Hepatocyte (in vitro differentiated cells): ENCODE measurements around the gene TLL2. TPM values are rescaled to one million over a fixed set of nuclear protein-coding genes. Genes with fewer than 3 reads are reported as not detected.
A peak's percentile ranks its signal among the peaks of the same experiment; 100 is the strongest.

Experiments used
- DNase-seq: peaks from one replicate; pipeline ENCODE4 v3.0.0-alpha.2; 2016; ENCODE audit warnings: low spot score
- H2AFZ ChIP-seq: fragments of 200-600 bp; sonication (generic); 2 replicates; pipeline ENCODE4 v1.6.0; 2016; ENCODE audit warnings: antibody characterized with exemption, mild to moderate bottlenecking
- H3K27ac ChIP-seq: fragments of 200-600 bp; sonication (generic); 2 replicates; pipeline ENCODE4 v1.5.1; 2016; ENCODE audit warnings: mild to moderate bottlenecking
- H3K27me3 ChIP-seq: fragments of 200-600 bp; sonication (generic); 2 replicates; pipeline ENCODE4 v1.6.1; 2016
- H3K36me3 ChIP-seq: fragments of 200-600 bp; sonication (generic); replicated peaks from 2 replicates; pipeline ENCODE4 v1.5.1; 2016; ENCODE audit warnings: low read depth; ENCODE audit not compliant: insufficient read depth
- H3K4me1 ChIP-seq: fragments of 200-600 bp; sonication (generic); 2 replicates; pipeline ENCODE4 v1.5.1; 2016; ENCODE audit warnings: mild to moderate bottlenecking, moderate library complexity; ENCODE audit not compliant: insufficient read depth
- H3K4me2 ChIP-seq: fragments of 200-600 bp; sonication (generic); 2 replicates; pipeline ENCODE4 v1.6.0; 2016
- H3K4me3 ChIP-seq: fragments of 200-600 bp; sonication (generic); 2 replicates; pipeline ENCODE4 v1.5.1; 2016; ENCODE audit warnings: mild to moderate bottlenecking
- H3K79me2 ChIP-seq: fragments of 200-600 bp; sonication (generic); 2 replicates; pipeline ENCODE4 v1.6.0; 2017; ENCODE audit warnings: mild to moderate bottlenecking
- H3K9me2 ChIP-seq: fragments of 200-600 bp; sonication (generic); replicated peaks from 2 replicates; pipeline ENCODE4 v1.6.0; 2017; ENCODE audit warnings: mild to moderate bottlenecking; ENCODE audit not compliant: insufficient read depth
- H3K9me3 ChIP-seq: fragments of 200-600 bp; sonication (generic); 2 replicates; pipeline ENCODE4 v1.5.1; 2016; ENCODE audit warnings: low read depth, mild to moderate bottlenecking
- H4K20me1 ChIP-seq: fragments of 200-600 bp; sonication (generic); 2 replicates; pipeline ENCODE4 v1.6.0; 2016; ENCODE audit warnings: mild to moderate bottlenecking; ENCODE audit not compliant: insufficient read depth, poor library complexity, severe bottlenecking
- EZH2 ChIP-seq: fragments of 200-600 bp; sonication (generic); IDR thresholded peaks from 2 replicates; pipeline ENCODE4 v1.6.1; 2016; ENCODE audit warnings: antibody characterized with exemption, mild to moderate bottlenecking, borderline replicate concordance
- EZH2phosphoT487 ChIP-seq: fragments of 200-600 bp; sonication (generic); IDR thresholded peaks from one replicate; pipeline ENCODE4 v1.6.1; 2018; ENCODE audit warnings: antibody characterized with exemption, mild to moderate bottlenecking, low read depth, moderate library complexity; ENCODE audit not compliant: unreplicated experiment, severe bottlenecking
- WGBS: methylation state at CpG from one replicate; pipeline ENCODE4 v1.1.6; 2016; ENCODE audit warnings: low lambda C conversion rate; ENCODE audit errors: missing lambda C conversion rate; 5-methylcytosine and 5-hydroxymethylcytosine counted together
- polyA plus RNA-seq: library from polyadenylated mRNA; unstranded; fragments of >200 nt; fragmentation: Nextera tagmentation; extraction: Ambion mirVana; gene quantifications from 2 replicates; pipeline ENCODE4 v1.2.1, GENCODE V29; 2016
- total RNA-seq: library from RNA; depleted of rRNA; stranded (reverse); fragments of >200 nt; gene quantifications from 2 replicates; pipeline ENCODE4 v1.2.3, GENCODE V29; 2014
- TF ChIP-seq, protein P1 (sequence below): fragments of 200-600 bp; sonication (generic); IDR thresholded peaks from 2 replicates; pipeline ENCODE4 v1.5.1; 2016; ENCODE audit warnings: antibody characterized with exemption, mild to moderate bottlenecking; ENCODE audit not compliant: poor library complexity

The TLL2 gene
- total and polyA plus RNA-seq, 2 experiments from 2014 or later = 0.50 to 0.76 TPM

DNA sequence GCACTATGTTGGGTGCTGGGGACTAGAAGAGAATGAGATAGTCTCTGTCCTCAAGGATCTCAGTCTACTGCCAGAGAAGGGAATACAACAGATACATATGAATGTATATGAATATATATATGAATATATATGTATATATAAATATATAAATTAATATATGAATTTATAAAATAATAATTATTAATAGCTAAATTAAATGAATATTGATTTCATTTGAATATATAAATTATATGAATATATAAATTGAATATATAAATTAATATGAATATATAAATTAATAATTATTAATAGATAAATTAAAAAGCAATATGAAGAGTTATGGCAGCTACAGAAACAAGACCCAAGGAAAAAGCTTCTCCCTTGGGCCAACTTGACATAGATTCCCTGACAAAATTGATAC lies 95.1 kb downstream of the TLL2 start:
- Histone ChIP-seq H3K4me2 (no peak overlapping the region), H2AFZ (no peak overlapping the region)
- TF ChIP-seq, protein P1, sequence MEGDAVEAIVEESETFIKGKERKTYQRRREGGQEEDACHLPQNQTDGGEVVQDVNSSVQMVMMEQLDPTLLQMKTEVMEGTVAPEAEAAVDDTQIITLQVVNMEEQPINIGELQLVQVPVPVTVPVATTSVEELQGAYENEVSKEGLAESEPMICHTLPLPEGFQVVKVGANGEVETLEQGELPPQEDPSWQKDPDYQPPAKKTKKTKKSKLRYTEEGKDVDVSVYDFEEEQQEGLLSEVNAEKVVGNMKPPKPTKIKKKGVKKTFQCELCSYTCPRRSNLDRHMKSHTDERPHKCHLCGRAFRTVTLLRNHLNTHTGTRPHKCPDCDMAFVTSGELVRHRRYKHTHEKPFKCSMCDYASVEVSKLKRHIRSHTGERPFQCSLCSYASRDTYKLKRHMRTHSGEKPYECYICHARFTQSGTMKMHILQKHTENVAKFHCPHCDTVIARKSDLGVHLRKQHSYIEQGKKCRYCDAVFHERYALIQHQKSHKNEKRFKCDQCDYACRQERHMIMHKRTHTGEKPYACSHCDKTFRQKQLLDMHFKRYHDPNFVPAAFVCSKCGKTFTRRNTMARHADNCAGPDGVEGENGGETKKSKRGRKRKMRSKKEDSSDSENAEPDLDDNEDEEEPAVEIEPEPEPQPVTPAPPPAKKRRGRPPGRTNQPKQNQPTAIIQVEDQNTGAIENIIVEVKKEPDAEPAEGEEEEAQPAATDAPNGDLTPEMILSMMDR = no peak
- TF ChIP-seq EZH2phosphoT487 = no peak

DNA sequence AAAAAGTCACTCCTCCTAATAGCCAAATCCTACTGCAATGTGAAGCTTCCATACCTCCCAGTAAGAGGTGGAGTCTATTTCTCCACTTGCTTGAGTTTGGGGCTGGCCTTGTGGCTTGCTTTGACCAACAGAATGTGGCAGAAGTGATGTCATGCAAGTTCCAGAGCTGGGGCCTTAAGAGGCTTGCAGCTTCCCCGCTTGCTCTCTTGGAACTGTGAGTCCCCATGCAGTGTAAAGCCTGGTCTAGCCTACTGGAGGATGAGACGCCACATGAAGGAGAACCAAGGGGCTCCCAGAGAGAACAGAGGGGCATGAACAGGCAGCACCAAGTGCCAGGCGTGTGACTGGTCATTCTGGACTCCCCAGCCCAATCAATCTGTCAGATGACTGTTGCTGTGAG lies 96.3 kb downstream of the TLL2 start:
- Histone ChIP-seq H2AFZ (no peak overlapping the region), H3K9me3 (no peaks in the 10 kb centered on the region), H3K36me3 (no peaks in the 10 kb centered on the region), H3K79me2 (no peaks in the 10 kb centered on the region), H3K9me2 (no peaks in the 10 kb centered on the region), H3K4me3 (no peak overlapping the region), H3K4me2 (no peak overlapping the region), H4K20me1 (no peaks in the 10 kb centered on the region), H3K27me3 (peaks cover 7% of the 10 kb centered on the region), H3K4me1 (peaks cover 22% of the 10 kb centered on the region), H3K27ac (peak overlapping the region; percentile 61)
- TF ChIP-seq, protein P1 = no peak
- TF ChIP-seq EZH2 (no peak), EZH2phosphoT487 (no peak)
- DNase-seq = peak; percentile 52
- 84% methylated on average over 3 of the region's 3 CpGs for WGBS

More for the DNA sequence above, 95.1 kb downstream of the TLL2 start:
- no peaks in the 10 kb centered on the region for H3K36me3 ChIP-seq
- H3K27me3 ChIP-seq = no peaks in the 10 kb centered on the region
- no peaks in the 10 kb centered on the region for H3K79me2 ChIP-seq
- H4K20me1 ChIP-seq = no peaks in the 10 kb centered on the region
- peaks cover 22% of the 10 kb centered on the region for H3K4me1 ChIP-seq
- no peaks in the 10 kb centered on the region for H3K9me3 ChIP-seq
- DNase-seq = no peak
- H3K9me2 ChIP-seq = no peaks in the 10 kb centered on the region
- no peak overlapping the region for H3K27ac ChIP-seq
- H3K4me3 ChIP-seq = no peak overlapping the region

DNA sequence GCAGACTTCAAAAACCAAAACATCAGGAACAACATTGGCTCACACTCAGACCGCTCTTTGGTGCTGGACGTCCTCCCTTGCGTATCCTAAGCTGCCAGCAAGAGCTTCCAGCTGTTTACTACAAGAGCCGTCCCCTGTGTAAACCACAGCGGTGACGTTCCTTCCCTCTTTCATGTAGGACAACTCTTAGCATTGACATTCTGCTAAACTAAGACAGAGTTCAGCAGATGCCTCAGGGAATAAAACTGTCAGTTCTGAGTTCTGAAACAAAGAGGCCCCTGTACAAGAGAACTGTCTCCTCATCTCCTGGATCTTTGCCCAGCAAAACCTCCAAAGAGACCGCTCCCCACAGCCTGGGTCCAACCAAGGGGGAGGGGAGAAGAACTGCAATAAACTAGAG lies 97.1 kb downstream of the TLL2 start:
- DNase-seq = peak; percentile 65
- no peaks in the 10 kb centered on the region for H3K9me3 ChIP-seq
- no peak overlapping the region for H3K4me3 ChIP-seq
- WGBS = 50% methylated on average over 7 of the region's 7 CpGs
- no peak overlapping the region for H2AFZ ChIP-seq
- H3K27ac ChIP-seq = peak overlapping the region; percentile 61
- no peak for TF ChIP-seq EZH2phosphoT487
- TF ChIP-seq, protein P1 = no peak
- no peak for TF ChIP-seq EZH2
- no peaks in the 10 kb centered on the region for H4K20me1 ChIP-seq
- no peaks in the 10 kb centered on the region for H3K36me3 ChIP-seq
- H3K27me3 ChIP-seq = peaks cover 15% of the 10 kb centered on the region
- peaks cover 22% of the 10 kb centered on the region for H3K4me1 ChIP-seq
- no peaks in the 10 kb centered on the region for H3K9me2 ChIP-seq
- no peaks in the 10 kb centered on the region for H3K79me2 ChIP-seq
- peak overlapping the region; percentile 35 for H3K4me2 ChIP-seq
